ENCODE data around the gene HOXD8.

Gene HOXD8

DNA sequence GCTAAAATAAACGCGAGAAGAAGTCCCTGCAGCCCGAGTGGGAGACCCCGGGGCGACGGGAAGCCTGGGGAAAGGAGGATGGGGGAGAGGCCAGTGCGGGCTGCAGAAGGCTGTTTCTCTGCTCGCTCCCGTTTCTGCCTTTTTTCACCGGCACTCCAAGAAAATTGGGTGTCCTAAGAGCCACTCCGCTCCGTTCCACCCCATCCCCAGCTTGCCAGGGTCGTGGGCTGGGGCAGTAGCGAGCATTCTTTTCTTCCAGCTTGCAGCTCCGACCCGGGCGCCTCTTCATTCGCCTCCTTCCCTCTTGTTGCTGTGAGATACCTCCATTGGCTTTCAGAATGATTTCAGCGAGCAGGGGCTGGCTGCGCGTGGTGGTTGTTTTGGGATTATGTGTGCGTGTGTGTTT, 28.7 kb downstream of the HOXD8 start:
- TF ChIP-seq, protein P1, sequence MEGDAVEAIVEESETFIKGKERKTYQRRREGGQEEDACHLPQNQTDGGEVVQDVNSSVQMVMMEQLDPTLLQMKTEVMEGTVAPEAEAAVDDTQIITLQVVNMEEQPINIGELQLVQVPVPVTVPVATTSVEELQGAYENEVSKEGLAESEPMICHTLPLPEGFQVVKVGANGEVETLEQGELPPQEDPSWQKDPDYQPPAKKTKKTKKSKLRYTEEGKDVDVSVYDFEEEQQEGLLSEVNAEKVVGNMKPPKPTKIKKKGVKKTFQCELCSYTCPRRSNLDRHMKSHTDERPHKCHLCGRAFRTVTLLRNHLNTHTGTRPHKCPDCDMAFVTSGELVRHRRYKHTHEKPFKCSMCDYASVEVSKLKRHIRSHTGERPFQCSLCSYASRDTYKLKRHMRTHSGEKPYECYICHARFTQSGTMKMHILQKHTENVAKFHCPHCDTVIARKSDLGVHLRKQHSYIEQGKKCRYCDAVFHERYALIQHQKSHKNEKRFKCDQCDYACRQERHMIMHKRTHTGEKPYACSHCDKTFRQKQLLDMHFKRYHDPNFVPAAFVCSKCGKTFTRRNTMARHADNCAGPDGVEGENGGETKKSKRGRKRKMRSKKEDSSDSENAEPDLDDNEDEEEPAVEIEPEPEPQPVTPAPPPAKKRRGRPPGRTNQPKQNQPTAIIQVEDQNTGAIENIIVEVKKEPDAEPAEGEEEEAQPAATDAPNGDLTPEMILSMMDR (IDR thresholded peaks at IDR 0.05; ENCODE audit: insufficient read depth, low read depth, low read length, missing control alignments), result no peak
- no peak overlapping the region for H3K4me3 ChIP-seq (ENCODE audit: low read depth, low read length)
- no peak for DNase-seq (ENCODE audit: low read depth)

DNA sequence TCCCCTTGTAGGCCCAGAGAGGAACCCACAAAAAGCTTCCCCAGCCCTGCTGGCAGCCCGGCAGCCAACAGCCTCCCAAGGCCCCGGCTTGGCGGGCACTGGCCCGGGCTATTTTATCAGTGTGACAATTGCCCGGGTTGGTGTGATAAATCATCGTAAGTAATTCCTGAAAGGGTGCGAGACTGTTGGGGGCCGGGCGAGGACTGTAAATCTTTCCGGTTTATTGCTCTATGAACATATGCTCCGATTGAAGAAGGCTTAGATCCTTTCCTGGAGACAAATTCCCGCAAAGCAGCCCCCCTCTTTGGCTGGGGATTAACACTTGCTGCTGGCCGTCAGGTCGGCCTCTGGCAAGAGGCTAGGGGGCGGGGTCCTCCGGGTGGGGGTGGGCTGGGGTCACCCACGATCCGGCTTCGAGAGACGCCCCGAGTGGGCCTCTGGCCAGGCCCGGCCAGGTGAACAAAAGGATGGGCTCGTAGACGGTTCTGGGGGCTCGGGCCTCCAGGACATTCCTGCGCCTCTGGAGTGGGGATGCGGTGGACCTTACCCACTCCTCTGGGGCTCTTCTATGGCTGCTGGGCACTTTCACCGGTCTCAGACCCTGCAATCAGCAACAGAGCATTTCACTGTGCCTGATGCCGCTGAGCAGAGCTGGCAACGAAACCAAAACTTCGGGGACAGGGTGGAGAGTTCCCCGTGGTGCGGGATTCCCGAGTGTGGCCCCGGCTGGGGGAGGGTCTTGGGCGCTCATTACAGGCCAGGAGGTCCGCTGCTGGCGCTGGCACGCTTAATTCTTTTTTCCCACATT, 29.6 kb downstream of the HOXD8 start:
- H3K4me3 ChIP-seq (ENCODE audit: low read depth, low read length), result no peak overlapping the region
- DNase-seq (ENCODE audit: low read depth), result no peak
- TF ChIP-seq, protein P1 (IDR thresholded peaks at IDR 0.05; ENCODE audit: insufficient read depth, low read depth, low read length, missing control alignments), result no peak

DNA sequence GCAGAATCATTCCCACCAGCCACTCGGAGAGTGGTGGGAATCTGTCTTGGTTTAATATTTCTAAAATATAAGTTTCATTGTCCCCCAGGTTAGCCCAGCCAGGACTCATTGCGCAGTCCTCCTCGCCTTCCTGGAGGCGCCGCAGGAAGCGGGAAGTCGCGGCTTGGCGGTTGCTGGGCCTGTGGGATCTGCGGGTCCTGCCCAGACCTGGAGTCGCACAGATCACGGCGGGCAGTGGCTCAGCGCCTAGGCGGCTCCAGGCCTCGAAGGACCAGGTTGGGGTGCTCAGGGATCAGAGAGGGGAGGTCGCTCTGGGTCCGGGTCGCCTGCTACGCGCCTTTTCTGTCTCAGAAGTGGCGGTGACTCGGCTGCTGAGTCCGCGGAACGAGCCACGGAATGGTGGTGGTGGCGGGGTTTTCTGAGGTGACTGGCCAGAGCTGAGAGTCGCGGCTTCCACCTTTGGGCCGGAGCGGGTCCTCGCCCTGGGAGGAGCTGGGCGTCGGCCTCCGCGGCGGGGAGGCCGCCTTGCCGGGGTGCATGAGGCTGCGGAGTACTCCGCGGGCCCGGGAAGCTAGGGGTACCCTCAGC, 30.3 kb downstream of the HOXD8 start:
- TF ChIP-seq, protein P1 (IDR thresholded peaks at IDR 0.05; ENCODE audit: insufficient read depth, low read depth, low read length, missing control alignments), result no peak
- H3K4me3 ChIP-seq (ENCODE audit: low read depth, low read length), result no peak overlapping the region
- DNase-seq (ENCODE audit: low read depth), result no peak

DNA sequence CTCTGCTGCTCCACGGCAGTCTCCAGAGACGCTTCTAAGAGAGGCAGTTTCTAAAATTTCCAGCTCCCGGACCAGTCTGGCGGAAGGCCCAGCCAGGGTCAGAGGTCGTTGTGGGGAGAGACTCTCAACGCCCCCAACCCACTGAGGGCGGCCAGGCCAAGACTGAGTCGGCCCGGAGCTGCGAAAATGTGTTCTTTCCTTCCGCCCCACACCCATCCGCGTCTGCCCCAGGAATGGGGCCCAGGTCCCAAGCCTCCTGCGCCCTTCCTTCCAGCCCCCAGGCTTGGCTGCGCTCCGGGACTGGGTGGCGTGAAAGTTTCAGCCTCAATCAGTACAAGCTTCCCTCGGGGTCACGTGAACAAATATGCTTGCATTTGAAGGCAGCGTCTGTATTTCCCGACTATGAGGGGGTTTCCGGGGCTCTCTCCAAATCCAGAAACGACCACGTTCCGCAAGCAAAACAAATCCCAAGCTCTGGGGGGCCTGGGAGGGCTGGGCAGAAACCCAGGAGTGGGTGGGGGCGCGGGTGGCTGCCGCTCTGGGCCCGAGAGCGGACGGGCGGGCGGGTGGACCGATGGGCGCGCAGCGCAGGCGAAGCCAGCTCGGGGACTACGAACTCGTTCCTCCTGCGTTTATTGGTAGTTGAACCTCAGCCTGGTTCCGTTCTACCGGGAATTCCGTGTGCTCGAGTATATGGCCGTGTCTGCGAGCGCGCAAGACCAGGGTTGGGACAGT, 30.9 kb downstream of the HOXD8 start:
- DNase-seq (ENCODE audit: low read depth), result no peak
- TF ChIP-seq, protein P1 (IDR thresholded peaks at IDR 0.05; ENCODE audit: insufficient read depth, low read depth, low read length, missing control alignments), result no peak
- H3K4me3 ChIP-seq (ENCODE audit: low read depth, low read length), result no peak overlapping the region

DNA sequence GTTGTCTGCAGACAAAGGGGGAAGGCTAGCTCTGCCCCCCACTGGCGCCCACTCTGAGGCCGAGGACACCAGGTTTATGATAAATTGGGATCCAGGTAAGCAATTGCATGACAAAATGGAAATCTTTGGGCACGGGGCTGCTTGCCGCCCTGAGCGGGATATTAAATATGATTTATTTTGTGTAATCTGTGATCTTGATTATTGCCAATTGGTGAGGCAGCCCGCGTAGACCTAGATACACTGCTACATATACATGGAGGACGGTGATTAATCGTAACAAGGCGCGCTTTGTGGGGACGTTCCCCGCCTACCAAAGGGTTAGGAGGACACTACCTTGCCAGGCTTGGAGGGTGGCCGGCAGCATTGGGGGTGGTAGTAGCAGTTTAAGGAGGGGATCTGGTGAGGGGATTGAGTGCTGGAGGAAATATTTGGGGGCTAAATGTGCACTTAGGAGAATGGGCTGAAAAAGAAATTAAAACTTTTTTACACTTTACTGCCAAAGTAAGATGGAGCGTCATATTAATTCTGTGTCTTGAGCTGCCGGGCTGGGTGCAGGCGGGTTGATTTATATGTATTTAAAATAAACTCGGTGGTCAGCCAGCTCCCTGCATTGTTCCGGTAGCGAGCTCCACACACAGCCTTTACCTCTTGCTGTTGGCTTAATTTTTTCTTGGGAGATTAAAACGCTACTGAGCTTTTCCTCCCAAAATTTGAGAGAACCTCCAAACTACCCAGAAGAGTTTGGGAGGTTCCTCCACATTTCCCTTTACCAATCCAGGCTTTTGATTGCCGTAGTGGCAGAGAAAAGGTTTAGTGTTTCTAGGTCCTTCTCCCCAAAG, 31.7 kb downstream of the HOXD8 start:
- H3K4me3 ChIP-seq (ENCODE audit: low read depth, low read length), result no peak overlapping the region
- DNase-seq (ENCODE audit: low read depth), result no peak
- TF ChIP-seq, protein P1 (IDR thresholded peaks at IDR 0.05; ENCODE audit: insufficient read depth, low read depth, low read length, missing control alignments), result no peak

DNA sequence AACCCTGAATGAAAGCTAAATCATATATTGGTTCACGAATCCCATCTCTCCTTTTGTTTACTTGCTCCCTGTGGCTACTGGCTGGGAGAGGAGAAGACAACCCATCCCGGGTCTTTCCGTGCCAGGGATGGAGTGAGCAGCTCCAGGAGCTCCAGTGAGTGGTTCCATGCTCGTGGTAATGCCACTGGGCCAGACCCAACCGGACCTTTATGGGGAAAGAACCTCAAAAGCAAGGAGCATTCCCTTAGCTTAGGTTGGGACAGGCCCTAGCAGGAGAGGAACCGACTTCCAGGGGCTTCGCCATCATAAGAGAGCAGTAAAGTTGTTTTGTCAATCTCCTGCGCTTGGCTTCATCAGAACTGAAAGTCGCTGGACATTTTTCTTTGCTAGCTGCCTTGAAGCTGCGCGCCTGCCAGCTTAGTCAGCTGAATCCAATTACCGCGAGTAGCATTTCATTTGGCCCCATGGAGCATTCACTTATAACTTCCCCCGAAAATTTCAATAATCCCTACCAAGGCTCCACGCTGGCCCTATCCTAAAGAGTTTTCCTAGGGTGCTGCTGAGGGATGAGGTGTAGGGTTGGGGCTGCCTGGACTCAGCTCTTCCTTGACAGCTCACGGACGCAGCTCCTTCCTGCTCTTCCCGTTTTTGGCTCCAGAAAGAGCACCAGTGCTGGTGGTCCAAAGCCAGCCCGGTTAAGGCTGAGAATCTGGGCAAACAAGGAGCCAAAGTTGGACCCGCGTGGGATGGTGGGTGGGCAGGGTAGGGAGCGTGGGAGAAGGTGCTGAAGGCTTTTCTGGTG, 32.5 kb downstream of the HOXD8 start:
- no peak for DNase-seq (ENCODE audit: low read depth)
- no peak overlapping the region for H3K4me3 ChIP-seq (ENCODE audit: low read depth, low read length)
- TF ChIP-seq, protein P1 (IDR thresholded peaks at IDR 0.05; ENCODE audit: insufficient read depth, low read depth, low read length, missing control alignments), result no peak
